K562 (cell line): ENCODE data around the gene CMTM4. TPM values are rescaled to one million over a fixed set of nuclear protein-coding genes. Genes with fewer than 3 reads are reported as not detected.

Experiments used
- CBX3 ChIP-seq, 2 experiments: IDR thresholded peaks; 1 replicate in 1 of 2; 2 replicates in 1 of 2; pipeline ENCODE4 v1.6.1; 2012; ENCODE audit warnings: inconsistent platforms in 2 of 2, low read length in 2 of 2, borderline replicate concordance in 1 of 2, control low read depth in 1 of 2
- ILK ChIP-seq: fragments of 450-650 bp; IDR thresholded peaks from 2 replicates; pipeline ENCODE4 v1.6.1; 2016; ENCODE audit warnings: missing genetic modification characterization, low read depth, mild to moderate bottlenecking, missing compliant biosample characterization, moderate library complexity, borderline replicate concordance
- KLF16 ChIP-seq: IDR thresholded peaks from 2 replicates; pipeline ENCODE4 v1.6.1; 2016; ENCODE audit warnings: antibody characterized with exemption
- RUNX1 ChIP-seq: sonication (generic); IDR thresholded peaks from 2 replicates; pipeline ENCODE4 v1.6.1; 2016; ENCODE audit warnings: antibody characterized with exemption, low read depth
- SNAPC5 ChIP-seq: fragments of 250-450 bp; sonication (Bioruptor Pico); IDR thresholded peaks from 2 replicates; pipeline ENCODE4 v1.8.0; 2021; ENCODE audit warnings: moderate library complexity, mild to moderate bottlenecking, inconsistent platforms
- polyA plus RNA-seq, 8 experiments: library from polyadenylated mRNA; depleted of rRNA in 4 of 8; stranded (reverse) in 5 of 8; unstranded in 3 of 8; fragments of >200 nt; fragmentation: Nextera tagmentation in 2 of 8; fragmentation: Illumina TruSeq in 1 of 8; extraction: Ambion mirVana in 2 of 8; extraction: Trizol in 1 of 8; gene quantifications; 2 replicates each; pipeline versions ENCODE4 v1.2.1 to v1.2.3, GENCODE V29; 2011 to 2014; ENCODE audit warnings: inconsistent platforms in 1 of 8, missing spikeins in 1 of 8
- total RNA-seq, 7 experiments: library from RNA; depleted of rRNA in 6 of 7; stranded (reverse); fragments of >200 nt in 6 of 7; fragmentation: Illumina TruSeq in 2 of 7; extraction: Trizol in 2 of 7; gene quantifications; 2 replicates each; pipeline versions ENCODE4 v1.2.1 to v1.2.3, GENCODE V29; 2011 to 2021; ENCODE audit warnings: low replicate concordance in 1 of 7
- TF ChIP-seq, protein P1 (sequence below), 2 experiments: fragments of 450-650 bp; formaldehyde crosslinking in 1 of 2; IDR thresholded peaks; 2 replicates each; pipeline versions ENCODE4 v1.4.0 to v1.6.1; 2014 to 2020; ENCODE audit warnings: mild to moderate bottlenecking in 2 of 2, borderline replicate concordance in 1 of 2, low read depth in 1 of 2

Gene CMTM4
- total and polyA plus RNA-seq, 9 of the 15 experiments (the other 6 are each of a cell fraction or from before 2014, with no cell fraction given): 2.0 to 21.3 (median 12.5) TPM

DNA sequence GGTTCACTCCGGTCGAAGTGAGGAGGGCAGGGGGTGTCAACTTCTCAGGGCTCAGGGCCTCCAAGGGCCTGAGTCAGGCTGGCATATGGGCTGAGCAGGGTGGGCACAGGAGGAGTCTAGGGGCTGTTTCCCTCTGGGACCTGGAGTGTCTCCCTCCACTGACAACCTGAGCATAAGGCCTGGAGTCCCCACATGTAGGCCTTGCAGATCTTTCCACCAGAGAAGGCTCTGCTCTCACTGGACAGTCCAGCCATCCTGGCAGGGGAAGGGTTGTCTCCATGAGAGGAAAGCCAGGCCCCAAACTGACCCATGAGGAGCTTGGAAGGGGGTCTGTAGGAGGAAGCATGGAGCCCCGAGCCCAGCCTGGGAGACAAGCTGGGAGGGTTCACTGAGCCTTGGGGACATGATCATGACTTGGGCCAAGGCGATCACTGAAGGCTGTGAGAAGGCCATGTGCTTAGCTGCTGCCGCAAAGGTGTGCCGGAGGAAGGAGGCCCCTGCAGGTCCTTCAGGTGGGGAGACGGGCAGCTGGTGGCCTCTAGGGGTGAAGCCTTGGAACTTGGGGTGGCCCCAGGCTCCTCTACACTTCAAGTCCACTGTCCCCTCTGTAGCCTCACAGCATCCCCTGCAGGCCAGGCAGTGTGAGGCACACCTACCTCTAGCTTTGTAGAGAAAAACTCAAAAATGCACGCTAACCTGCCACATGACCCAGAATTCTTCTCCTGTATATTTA lies 107.4 kb downstream of the CMTM4 start (continued):
- TF ChIP-seq ILK (tag) (no peak), SNAPC5 (no peak), RUNX1 (no peak), KLF16 (peak; percentile 81), CBX3 (IDR thresholded peaks at IDR 0.05; ENCODE audit: borderline replicate concordance in 1 of 2, low read length in 2 of 2) (no peak)
- TF ChIP-seq, protein P1, sequence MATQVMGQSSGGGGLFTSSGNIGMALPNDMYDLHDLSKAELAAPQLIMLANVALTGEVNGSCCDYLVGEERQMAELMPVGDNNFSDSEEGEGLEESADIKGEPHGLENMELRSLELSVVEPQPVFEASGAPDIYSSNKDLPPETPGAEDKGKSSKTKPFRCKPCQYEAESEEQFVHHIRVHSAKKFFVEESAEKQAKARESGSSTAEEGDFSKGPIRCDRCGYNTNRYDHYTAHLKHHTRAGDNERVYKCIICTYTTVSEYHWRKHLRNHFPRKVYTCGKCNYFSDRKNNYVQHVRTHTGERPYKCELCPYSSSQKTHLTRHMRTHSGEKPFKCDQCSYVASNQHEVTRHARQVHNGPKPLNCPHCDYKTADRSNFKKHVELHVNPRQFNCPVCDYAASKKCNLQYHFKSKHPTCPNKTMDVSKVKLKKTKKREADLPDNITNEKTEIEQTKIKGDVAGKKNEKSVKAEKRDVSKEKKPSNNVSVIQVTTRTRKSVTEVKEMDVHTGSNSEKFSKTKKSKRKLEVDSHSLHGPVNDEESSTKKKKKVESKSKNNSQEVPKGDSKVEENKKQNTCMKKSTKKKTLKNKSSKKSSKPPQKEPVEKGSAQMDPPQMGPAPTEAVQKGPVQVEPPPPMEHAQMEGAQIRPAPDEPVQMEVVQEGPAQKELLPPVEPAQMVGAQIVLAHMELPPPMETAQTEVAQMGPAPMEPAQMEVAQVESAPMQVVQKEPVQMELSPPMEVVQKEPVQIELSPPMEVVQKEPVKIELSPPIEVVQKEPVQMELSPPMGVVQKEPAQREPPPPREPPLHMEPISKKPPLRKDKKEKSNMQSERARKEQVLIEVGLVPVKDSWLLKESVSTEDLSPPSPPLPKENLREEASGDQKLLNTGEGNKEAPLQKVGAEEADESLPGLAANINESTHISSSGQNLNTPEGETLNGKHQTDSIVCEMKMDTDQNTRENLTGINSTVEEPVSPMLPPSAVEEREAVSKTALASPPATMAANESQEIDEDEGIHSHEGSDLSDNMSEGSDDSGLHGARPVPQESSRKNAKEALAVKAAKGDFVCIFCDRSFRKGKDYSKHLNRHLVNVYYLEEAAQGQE (IDR thresholded peaks at IDR 0.05; ENCODE audit: borderline replicate concordance): peak; percentile 90
- TF ChIP-seq, protein P1 (CRISPR knock-in tag; IDR thresholded peaks at IDR 0.05; ENCODE audit: low read depth): no peak
